ENCODE measurements around the gene RAPGEF2. TPM values are rescaled to one million over a fixed set of nuclear protein-coding genes. Genes with fewer than 3 reads are reported as not detected.
"Not testable (repeated sequence)": the region's sequence is repeated elsewhere in the genome, so short reads cannot be mapped to it uniquely, and the experiment has no call there.

The RAPGEF2 gene
- total and polyA plus RNA-seq, 10 donors: 4.4 to 115 (median 91.0) TPM

DNA sequence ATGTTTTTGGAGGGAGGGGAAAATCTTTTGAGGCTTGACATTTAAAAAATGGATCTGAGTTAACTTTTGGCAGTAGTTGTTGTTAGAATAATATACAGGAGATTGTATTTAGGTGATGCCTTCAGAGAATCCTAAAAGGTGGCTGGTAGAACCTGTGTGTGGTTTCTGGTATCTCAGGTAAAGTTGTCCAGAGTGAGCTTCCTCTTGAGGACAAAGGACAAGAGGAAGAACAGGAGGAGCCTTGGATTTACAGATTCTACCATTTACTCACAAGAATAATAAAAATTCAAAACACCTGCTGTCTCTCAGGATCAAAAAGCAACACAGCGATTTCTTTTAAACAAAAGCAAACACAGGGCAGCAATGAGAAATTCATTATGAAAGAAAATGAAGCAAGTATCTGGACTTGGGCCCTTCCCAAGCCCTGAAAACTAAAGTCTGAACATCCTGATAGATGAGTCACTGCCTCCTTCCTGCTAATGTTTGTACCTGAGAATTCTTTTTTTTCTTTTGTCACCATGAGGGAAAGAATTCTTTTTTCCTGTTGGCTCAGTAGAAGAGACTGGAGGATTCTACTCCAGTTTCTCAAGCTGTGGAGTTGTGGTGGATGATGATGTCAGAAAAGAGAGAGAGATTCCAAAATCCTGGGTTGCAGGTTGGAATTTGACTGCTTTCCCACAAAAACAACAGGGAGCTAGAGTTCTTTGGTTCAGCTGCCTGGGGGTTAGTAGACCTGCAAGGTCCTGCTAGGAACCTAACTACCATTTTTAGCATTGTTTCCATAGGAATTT lies 31.5 kb upstream of the RAPGEF2 start:
- no peaks in the 10 kb centered on the region for H3K27me3 ChIP-seq (replicated peaks in 1 of 7)
- no peak overlapping the region for H3K27ac ChIP-seq
- TF ChIP-seq POLR2AphosphoS5 (IDR thresholded peaks at IDR 0.05) (no peak), POLR2A (IDR thresholded peaks at IDR 0.05) (no peak)
- TF ChIP-seq, protein P1, sequence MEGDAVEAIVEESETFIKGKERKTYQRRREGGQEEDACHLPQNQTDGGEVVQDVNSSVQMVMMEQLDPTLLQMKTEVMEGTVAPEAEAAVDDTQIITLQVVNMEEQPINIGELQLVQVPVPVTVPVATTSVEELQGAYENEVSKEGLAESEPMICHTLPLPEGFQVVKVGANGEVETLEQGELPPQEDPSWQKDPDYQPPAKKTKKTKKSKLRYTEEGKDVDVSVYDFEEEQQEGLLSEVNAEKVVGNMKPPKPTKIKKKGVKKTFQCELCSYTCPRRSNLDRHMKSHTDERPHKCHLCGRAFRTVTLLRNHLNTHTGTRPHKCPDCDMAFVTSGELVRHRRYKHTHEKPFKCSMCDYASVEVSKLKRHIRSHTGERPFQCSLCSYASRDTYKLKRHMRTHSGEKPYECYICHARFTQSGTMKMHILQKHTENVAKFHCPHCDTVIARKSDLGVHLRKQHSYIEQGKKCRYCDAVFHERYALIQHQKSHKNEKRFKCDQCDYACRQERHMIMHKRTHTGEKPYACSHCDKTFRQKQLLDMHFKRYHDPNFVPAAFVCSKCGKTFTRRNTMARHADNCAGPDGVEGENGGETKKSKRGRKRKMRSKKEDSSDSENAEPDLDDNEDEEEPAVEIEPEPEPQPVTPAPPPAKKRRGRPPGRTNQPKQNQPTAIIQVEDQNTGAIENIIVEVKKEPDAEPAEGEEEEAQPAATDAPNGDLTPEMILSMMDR (IDR thresholded peaks at IDR 0.05 in 8 of 11, conservative IDR thresholded peaks at IDR 0.05 in 3 of 11): no peak

DNA sequence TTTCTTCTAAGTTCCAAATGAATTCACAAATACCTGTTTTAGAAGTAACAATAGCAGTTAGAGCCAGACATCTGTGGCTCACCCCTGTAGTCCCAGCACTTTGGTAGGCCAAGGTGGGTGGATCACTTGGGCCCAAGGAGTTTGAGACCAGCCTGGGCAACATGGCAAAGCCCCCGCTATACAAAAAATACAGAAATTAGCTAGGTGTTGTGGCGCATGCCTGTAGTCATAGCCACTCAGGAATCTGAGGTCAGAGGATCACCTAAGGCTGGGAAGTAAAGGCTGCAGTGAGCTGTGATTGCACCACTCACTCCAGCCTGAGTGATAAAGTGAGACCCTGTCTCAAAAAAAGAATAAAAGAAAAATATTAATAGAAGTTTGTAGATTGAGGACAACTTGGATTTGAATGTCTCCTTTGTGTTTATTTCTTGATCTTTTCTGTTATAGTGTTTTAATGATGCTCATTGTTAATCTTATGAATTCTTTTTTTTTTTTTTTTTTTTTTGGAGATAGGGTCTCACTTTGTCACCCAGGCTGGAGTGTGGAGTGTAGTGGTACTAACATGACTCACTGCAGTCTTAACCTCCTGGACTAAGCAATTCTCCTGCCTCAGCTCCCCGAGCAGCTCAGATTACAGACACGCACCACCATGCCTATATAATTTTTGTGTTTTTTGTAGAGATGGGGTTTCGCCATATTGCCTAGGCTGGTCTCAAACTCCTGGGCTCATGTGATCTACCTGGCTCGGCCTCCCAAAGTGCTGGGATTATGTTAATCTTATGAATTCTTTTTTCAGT lies 30.7 kb upstream of the RAPGEF2 start:
- Histone ChIP-seq H3K4me3 (no peak overlapping the region), H3K9me3 (no peaks in the 10 kb centered on the region), H3K27ac (no peak overlapping the region), H3K4me1 (peaks cover 0 to 3% (median 0%) of the 10 kb centered on the region in 6 donors), H3K36me3 (no peaks in the 10 kb centered on the region), H3K27me3 (replicated peaks in 1 of 7) (no peaks in the 10 kb centered on the region)
- WGBS, 5 donors: 94 to 98% (median 96%) methylated on average over 6 of the region's 6 CpGs
- no peak for TF ChIP-seq POLR2AphosphoS5 (IDR thresholded peaks at IDR 0.05)
- TF ChIP-seq POLR2A (IDR thresholded peaks at IDR 0.05): no peak
- TF ChIP-seq, protein P1 (IDR thresholded peaks at IDR 0.05 in 8 of 11, conservative IDR thresholded peaks at IDR 0.05 in 3 of 11): no peak
- DNase-seq: no peak
- intact Hi-C loops (cut with DNase I; ENCODE audit: low total_unique reads): no loop called here

More for the DNA sequence above, 31.5 kb upstream of the RAPGEF2 start:
- WGBS, 5 donors: 78 to 92% (median 89%) methylated on average over 1 of the region's 1 CpG
- H3K4me3 ChIP-seq: no peak overlapping the region
- no peaks in the 10 kb centered on the region for H3K9me3 ChIP-seq
- H3K4me1 ChIP-seq: no peaks in the 10 kb centered on the region
- intact Hi-C loops (cut with DNase I; ENCODE audit: low total_unique reads): no loop called here
- DNase-seq: no peak
- H3K36me3 ChIP-seq: no peaks in the 10 kb centered on the region

DNA sequence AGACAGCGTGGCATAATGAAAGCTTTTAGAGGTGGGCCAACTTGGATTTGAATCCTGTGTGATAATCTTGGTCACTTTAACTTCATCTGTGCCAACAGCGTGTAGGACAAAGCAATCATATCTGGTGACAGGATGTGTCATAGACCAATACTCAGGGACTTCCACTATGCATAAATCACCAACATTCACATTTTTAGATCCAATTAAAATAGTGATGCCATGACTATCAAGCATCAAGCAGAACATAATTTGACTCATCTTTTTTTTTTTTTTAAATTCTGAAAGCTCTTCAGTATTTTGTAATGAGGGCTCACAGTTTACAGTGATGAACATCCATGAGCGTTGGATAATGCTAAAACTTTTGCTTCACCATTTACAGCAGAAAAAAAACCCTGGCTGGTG lies 27.3 kb upstream of the RAPGEF2 start:
- H3K36me3 ChIP-seq: no peaks in the 10 kb centered on the region
- no peaks in the 10 kb centered on the region for H3K9me3 ChIP-seq
- H3K4me3 ChIP-seq: no peak overlapping the region
- H3K27ac ChIP-seq: no peak overlapping the region
- H3K27me3 ChIP-seq (replicated peaks in 1 of 7): no peaks in the 10 kb centered on the region
- 52 to 58% (median 55%) methylated on average over 3 of the region's 3 CpGs for WGBS, 5 donors
- TF ChIP-seq POLR2AphosphoS5 (IDR thresholded peaks at IDR 0.05) (no peak), POLR2A (IDR thresholded peaks at IDR 0.05) (no peak)
- TF ChIP-seq, protein P1 (IDR thresholded peaks at IDR 0.05 in 8 of 11, conservative IDR thresholded peaks at IDR 0.05 in 3 of 11): no peak
- intact Hi-C loops (cut with DNase I; ENCODE audit: low total_unique reads): no loop called here
- H3K4me1 ChIP-seq: peaks cover 0 to 25% (median 7%) of the 10 kb centered on the region in 6 donors
- no peak for DNase-seq

DNA sequence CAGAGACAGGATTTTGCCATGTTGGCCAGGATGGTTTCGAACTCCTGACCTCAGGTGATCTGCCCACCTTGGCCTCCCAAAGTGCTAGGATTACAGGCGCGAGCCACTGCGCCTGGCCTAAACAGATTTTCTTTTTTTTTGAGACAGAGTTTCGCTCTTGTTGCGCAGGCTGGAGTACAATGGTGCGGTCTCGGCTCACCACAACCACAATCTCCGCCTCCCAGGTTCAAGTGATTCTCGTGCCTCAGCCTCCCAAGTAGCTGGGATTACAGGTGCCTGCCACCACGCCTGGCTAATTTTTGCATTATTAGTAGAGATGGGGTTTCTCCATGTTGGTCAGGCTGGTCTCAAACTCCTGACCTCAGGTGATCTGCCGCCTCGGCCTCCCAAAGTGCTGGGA lies 25.9 kb upstream of the RAPGEF2 start:
- H3K9me3 ChIP-seq; H3K36me3 ChIP-seq; intact Hi-C loops (cut with DNase I; ENCODE audit: low total_unique reads); H3K4me3 ChIP-seq; DNase-seq; H3K27me3 ChIP-seq (replicated peaks in 1 of 7): not testable (repeated sequence)
- peak overlapping the region in 5 of 8 donors; percentile 10 to 58 (median 43) for H3K27ac ChIP-seq
- peaks cover 0 to 25% (median 7%) of the 10 kb centered on the region in 6 donors for H3K4me1 ChIP-seq
- 86 to 92% (median 89%) methylated on average over 13 of the region's 13 CpGs for WGBS, 5 donors

All from spleen (tissue), 11 donors.